HCT116 (cell line): Measurements from ENCODE around the gene COPS9. TPM values are rescaled to one million over a fixed set of nuclear protein-coding genes. Genes with fewer than 3 reads are reported as not detected.

Experiments used
- ATAC-seq: fragments of 200-7000 bp; cut with Tn5 transposase; 2 replicates; pipeline ENCODE4 v1.9.1; 2020; ENCODE audit warnings: mild to moderate bottlenecking, moderate library complexity
- BruUV-seq: library from RNA; stranded (reverse); fragments of 400-500 nt; replicated peaks from 2 replicates; lab custom pipeline; 2021; lab: Mats Ljungman, UMichigan
- CTCF ChIA-PET: fragments of 300-600 bp; sonication (Branson Sonifier 250); formaldehyde crosslinking; loops from one replicate; lab custom pipeline; 2021; ENCODE audit warnings: antibody characterized with exemption; lab: Charles Lee
- POLR2A ChIA-PET: fragments of 300-600, 350-600 bp; sonication (Branson Sonifier 250); formaldehyde crosslinking; loops from one replicate; lab custom pipeline; 2021; ENCODE audit warnings: antibody characterized with exemption; lab: Charles Lee
- RAD21 ChIA-PET, 2 experiments: fragments of 300-600 bp; sonication (Branson Sonifier 250); formaldehyde crosslinking; loops; one replicate each; lab custom pipeline; 2023; ENCODE audit warnings: low total read pairs in 2 of 2; ENCODE audit not compliant: uncharacterized antibody in 2 of 2, unreplicated experiment in 2 of 2, low non-redundant PET in 1 of 2; lab: Charles Lee
- DNase-seq: peaks from one replicate; pipeline ENCODE4 v3.0.0-alpha.2; 2010; ENCODE audit warnings: low read depth, low spot score
- H2AFZ ChIP-seq: fragments of 200-600 bp; shearing (Covaris generic), sonication (generic); 2 replicates; pipeline ENCODE4 v1.6.1; 2017; ENCODE audit warnings: low read depth, mixed run types, mixed read lengths, antibody characterized with exemption, low read length; ENCODE audit not compliant: poor library complexity, severe bottlenecking
- H3K27ac ChIP-seq: 2 replicates; pipeline ENCODE4 v1.5.1; 2012; ENCODE audit warnings: low read depth, low read length
- H3K27me3 ChIP-seq: fragments of 200-600 bp; sonication (generic); 2 replicates; pipeline ENCODE4 v1.6.1; 2016; ENCODE audit warnings: mixed run types, low read length, mixed read lengths; ENCODE audit not compliant: insufficient read depth
- H3K36me3 ChIP-seq, 2 experiments: fragments of 200-500 bp in 1 of 2; fragments of 200-600 bp in 1 of 2; sonication (Bioruptor generic) in 1 of 2; sonication (generic) in 1 of 2; 2 replicates each; pipeline versions ENCODE4 v1.5.1 to v1.6.1; 2014 to 2016; ENCODE audit warnings: low read length in 2 of 2, inconsistent platforms in 1 of 2, mixed read lengths in 1 of 2, mixed run types in 1 of 2; ENCODE audit not compliant: insufficient read depth in 2 of 2, control insufficient read depth in 1 of 2
- H3K4me1 ChIP-seq, 2 experiments: fragments of 200-600 bp in 1 of 2; sonication (generic) in 1 of 2; 2 replicates each; pipeline versions ENCODE4 v1.5.1 to v1.6.1; 2012 to 2017; ENCODE audit warnings: low read length in 2 of 2, inconsistent platforms in 1 of 2, mild to moderate bottlenecking in 1 of 2, mixed read lengths in 1 of 2, mixed run types in 1 of 2, moderate library complexity in 1 of 2; ENCODE audit not compliant: insufficient read depth in 2 of 2, control insufficient read depth in 1 of 2
- H3K4me2 ChIP-seq: fragments of 200-600 bp; sonication (generic); 2 replicates; pipeline ENCODE4 v1.6.1; 2017; ENCODE audit warnings: mixed run types, low read length, mixed read lengths
- H3K4me3 ChIP-seq, 2 experiments: fragments of 200-600 bp in 1 of 2; sonication (generic) in 1 of 2; replicated peaks in 1 of 2; 2 replicates each; pipeline ENCODE4 v1.5.1; 2011 to 2016; ENCODE audit warnings: low read length in 2 of 2, control low read depth in 1 of 2, low read depth in 1 of 2, mild to moderate bottlenecking in 1 of 2, mixed read lengths in 1 of 2, mixed run types in 1 of 2
- H3K79me2 ChIP-seq: fragments of 200-600 bp; sonication (generic); 2 replicates; pipeline ENCODE4 v1.6.1; 2017; ENCODE audit warnings: mild to moderate bottlenecking, mixed run types, low read length, moderate library complexity, mixed read lengths; ENCODE audit not compliant: insufficient read depth
- H3K9ac ChIP-seq: fragments of 200-600 bp; sonication (generic); 2 replicates; pipeline ENCODE4 v1.6.1; 2016; ENCODE audit warnings: low read length, mixed read lengths
- H3K9me2 ChIP-seq: fragments of 200-600 bp; sonication (generic), shearing (Covaris generic); 2 replicates; pipeline ENCODE4 v1.6.1; 2017; ENCODE audit warnings: mixed run types, mild to moderate bottlenecking, moderate library complexity; ENCODE audit not compliant: insufficient read depth
- H3K9me3 ChIP-seq, 2 experiments: fragments of 200-500 bp in 1 of 2; fragments of 200-600 bp in 1 of 2; sonication (Bioruptor generic) in 1 of 2; sonication (generic) in 1 of 2; 2 replicates each; pipeline ENCODE4 v1.6.1; 2014 to 2017; ENCODE audit warnings: low read length in 2 of 2, mixed read lengths in 2 of 2, inconsistent platforms in 1 of 2, low read depth in 1 of 2, mild to moderate bottlenecking in 1 of 2, mixed run types in 1 of 2, moderate library complexity in 1 of 2; ENCODE audit not compliant: control insufficient read depth in 1 of 2, insufficient read depth in 1 of 2
- H4K20me1 ChIP-seq: fragments of 200-600 bp; sonication (generic), shearing (Covaris generic); 2 replicates; pipeline ENCODE4 v1.6.1; 2017; ENCODE audit warnings: mixed run types, mild to moderate bottlenecking, moderate library complexity; ENCODE audit not compliant: insufficient read depth
- CEBPB ChIP-seq: IDR thresholded peaks from 2 replicates; pipeline ENCODE4 v1.6.1; 2012; ENCODE audit warnings: low read depth
- CTCF ChIP-seq, 3 experiments: fragments of 200-600 bp in 1 of 3; sonication (generic) in 1 of 3; IDR thresholded peaks in 2 of 3; conservative IDR thresholded peaks in 1 of 3; 2 replicates each; pipeline ENCODE4 v1.5.1; 2012 to 2017; ENCODE audit warnings: low read depth in 2 of 3, low read length in 2 of 3, antibody characterized with exemption in 1 of 3, borderline replicate concordance in 1 of 3, control low read depth in 1 of 3, mild to moderate bottlenecking in 1 of 3, mixed read lengths in 1 of 3, mixed run types in 1 of 3, moderate library complexity in 1 of 3; ENCODE audit not compliant: insufficient read depth in 1 of 3
- EZH2phosphoT487 ChIP-seq: fragments of 200-600 bp; IDR thresholded peaks from 2 replicates; pipeline ENCODE4 v1.6.1; 2018; ENCODE audit warnings: antibody characterized with exemption, borderline replicate concordance
- POLR2A ChIP-seq: IDR thresholded peaks from 2 replicates; pipeline ENCODE4 v1.7.0; 2011; ENCODE audit warnings: borderline replicate concordance; ENCODE audit not compliant: insufficient read depth, insufficient read length; ENCODE audit errors: extremely low read depth
- POLR2AphosphoS5 ChIP-seq: IDR thresholded peaks from 2 replicates; pipeline ENCODE4 v1.6.1; 2011; ENCODE audit warnings: mild to moderate bottlenecking, low read depth, low read length, moderate library complexity
- RAD21 ChIP-seq: IDR thresholded peaks from 2 replicates; pipeline ENCODE4 v1.6.1; 2012; ENCODE audit warnings: low read depth, mild to moderate bottlenecking
- SIN3A ChIP-seq: IDR thresholded peaks from 2 replicates; pipeline ENCODE4 v1.6.1; 2012; ENCODE audit warnings: low read depth
- SRF ChIP-seq: IDR thresholded peaks from 2 replicates; pipeline ENCODE4 v1.6.1; 2012; ENCODE audit warnings: low read depth
- ZBTB33 ChIP-seq: IDR thresholded peaks from 2 replicates; pipeline ENCODE4 v1.6.1; 2011; ENCODE audit warnings: mild to moderate bottlenecking, low read length, moderate library complexity; ENCODE audit not compliant: insufficient replicate concordance; ENCODE audit errors: extremely low read depth
- ZFX ChIP-seq: fragments of 450-650 bp; IDR thresholded peaks from 2 replicates; pipeline ENCODE4 v1.6.1; 2017
- ZNF274 ChIP-seq: fragments of 200-500 bp; sonication (Bioruptor generic); IDR thresholded peaks from 2 replicates; pipeline ENCODE4 v1.6.1; 2014; ENCODE audit warnings: mild to moderate bottlenecking, low read depth, low read length, inconsistent platforms
- intact Hi-C: fragments of 100-400 bp; cut with micrococcal nuclease; formaldehyde crosslinking; loops from 2 replicates; pipeline ENCODE4 v1.10.0; 2022
- total RNA-seq: library from RNA; stranded (reverse); gene quantifications from one replicate; pipeline ENCODE4 v1.2.1, GENCODE V29; 2021; ENCODE audit not compliant: unreplicated experiment

The COPS9 gene
- total RNA-seq, 1 experiment from 2014 or later, result 111 TPM

GRCh38 chr2:240142256-240142775 is 6.2 kb upstream of the COPS9 start:
- no peak for ATAC-seq
- CTCF ChIA-PET, result interaction anchor here (1.2 to 6.2 kb wide), 5 partner anchors 9 to 318 kb away, joined by 3 to 64 read pairs (median 4); partner anchors contain the start of gene NDUFA10
- no peaks in the 10 kb centered on the region for H4K20me1 ChIP-seq
- H3K4me3 ChIP-seq, result no peak overlapping the region
- H2AFZ ChIP-seq, result no peak overlapping the region
- H3K27me3 ChIP-seq, result no peaks in the 10 kb centered on the region
- no TSS peak for BruUV-seq
- RAD21 ChIA-PET, result interaction anchor here in 1 of 2 experiments (2.3 kb wide), 1 partner anchor 81 kb away, joined by 19 read pairs; no protein-coding TSS in a partner anchor
- no peaks in the 10 kb centered on the region for H3K9me3 ChIP-seq
- H3K27ac ChIP-seq, result no peak overlapping the region
- intact Hi-C loops, result loop anchor here (5.0 kb wide), 1 partner anchor 1785 kb away; no protein-coding TSS in a partner anchor
- H3K9ac ChIP-seq, result no peak overlapping the region
- TF ChIP-seq EZH2phosphoT487, result no peak
- TF ChIP-seq SRF, result no peak
- TF ChIP-seq POLR2A, result no peak
- no peak for TF ChIP-seq POLR2AphosphoS5
- TF ChIP-seq CEBPB, result no peak
- no peak for TF ChIP-seq RAD21
- no peak for TF ChIP-seq SIN3A
- TF ChIP-seq ZNF274, result no peak
- no peak for TF ChIP-seq ZBTB33
- TF ChIP-seq ZFX, result no peak
- TF ChIP-seq CTCF (IDR thresholded peaks at IDR 0.05 in 2 of 3, conservative IDR thresholded peaks at IDR 0.05 in 1 of 3; ENCODE audit: borderline replicate concordance in 1 of 3, insufficient read depth in 1 of 3, low read depth in 2 of 3, low read length in 2 of 3), result no peak
- TF ChIP-seq, all 23 proteins: peak for 0
- Histone ChIP-seq H3K4me2 (no peak overlapping the region), H3K9me2 (no peaks in the 10 kb centered on the region), H3K36me3 (no peaks in the 10 kb centered on the region), H3K79me2 (no peaks in the 10 kb centered on the region), H3K4me1 (peaks cover 0 to 8% of the 10 kb centered on the region in 2 experiments; a peak in 1 of 4 replicates)
- no peak for DNase-seq
- POLR2A ChIA-PET, result no interaction called here
